Measurements from ENCODE around the gene SLC35F1.

GRCh38 chr6:118350881-118351430, 443.9 kb downstream of the SLC35F1 start:
- no peak for TF ChIP-seq EP300 (IDR thresholded peaks at IDR 0.05; ENCODE audit: borderline replicate concordance)
- TF ChIP-seq MAX (IDR thresholded peaks at IDR 0.05), result no peak
- no peak for TF ChIP-seq USF1 (IDR thresholded peaks at IDR 0.05)
- no peak for TF ChIP-seq TCF12 (IDR thresholded peaks at IDR 0.05; ENCODE audit: low read depth)

Data from Ishikawa (cell line).